Activated naive CD8-positive, alpha-beta T cell treated with anti-CD3 and anti-CD28 coated beads, Interleukin-2, amount 10 ng/mL, durations not matched to agents 7 days and 5 days (primary cell): ENCODE measurements around the gene SLIT3. TPM values are rescaled to one million over a fixed set of nuclear protein-coding genes. Genes with fewer than 3 reads are reported as not detected.
"Not testable (repeated sequence)": the region's sequence is repeated elsewhere in the genome, so short reads cannot be mapped to it uniquely, and the experiment has no call there.

ENCODE experiments used
- ATAC-seq: fragments of 150-1000 bp; cut with Tn5 transposase; one replicate; pipeline ENCODE4 v1.10.0; 2021; ENCODE audit warnings: low read depth, moderate library complexity
- POLR2A ChIA-PET: fragments of 350-600 bp; sonication (Branson Sonifier 250); formaldehyde crosslinking; loops from one replicate; lab custom pipeline; 2021; ENCODE audit warnings: antibody characterized with exemption; lab: Charles Lee
- DNase-seq: peaks from one replicate; pipeline ENCODE4 v3.0.0; 2021
- H3K27ac Mint-ChIP-seq: one replicate; pipeline ENCODE4 v1.8.0; 2022; ENCODE audit warnings: mild to moderate bottlenecking, mixed read lengths
- H3K27me3 Mint-ChIP-seq: one replicate; pipeline ENCODE4 v1.8.0; 2022; ENCODE audit warnings: mild to moderate bottlenecking, moderate library complexity, mixed read lengths
- H3K36me3 Mint-ChIP-seq: one replicate; pipeline ENCODE4 v1.8.0; 2021; ENCODE audit warnings: mild to moderate bottlenecking, mixed read lengths
- H3K4me1 Mint-ChIP-seq: one replicate; pipeline ENCODE4 v1.8.0; 2021; ENCODE audit warnings: mixed read lengths
- H3K4me3 Mint-ChIP-seq: one replicate; pipeline ENCODE4 v1.8.0; 2022; ENCODE audit warnings: mild to moderate bottlenecking, moderate library complexity, mixed read lengths
- H3K9me3 Mint-ChIP-seq: one replicate; pipeline ENCODE4 v1.8.0; 2021; ENCODE audit warnings: mixed read lengths
- total RNA-seq, 2 experiments: library from RNA; stranded (reverse); gene quantifications; one replicate each; pipeline ENCODE4 v1.2.3, GENCODE V29; 2021

The SLIT3 gene
- total RNA-seq, 2 experiments from 2014 or later: not detected

- no peak overlapping the region for H3K27ac Mint-ChIP-seq
- peaks cover 2% of the 10 kb centered on the region for H3K9me3 Mint-ChIP-seq
- POLR2A ChIA-PET: no interaction called here
- ATAC-seq (no peak), DNase-seq (no peak)
- no peaks in the 10 kb centered on the region for H3K4me1 Mint-ChIP-seq
- H3K36me3 Mint-ChIP-seq: no peaks in the 10 kb centered on the region
- H3K27me3 Mint-ChIP-seq: peaks cover 4% of the 10 kb centered on the region
- no peak overlapping the region for H3K4me3 Mint-ChIP-seq
These were observed 655.7 kb downstream of the SLIT3 start for GRCh38 chr5:168645195-168645594.

GRCh38 chr5:168642019-168642418 lies 658.9 kb downstream of the SLIT3 start:
- Mint-ChIP-seq H3K27ac (no peak overlapping the region), H3K4me3 (no peak overlapping the region), H3K36me3 (no peaks in the 10 kb centered on the region), H3K4me1 (no peaks in the 10 kb centered on the region), H3K27me3 (no peaks in the 10 kb centered on the region), H3K9me3 (no peaks in the 10 kb centered on the region)
- POLR2A ChIA-PET: no interaction called here
- no peak for ATAC-seq
- DNase-seq: no peak

GRCh38 chr5:168638846-168639245 lies 662.1 kb downstream of the SLIT3 start:
- not testable (repeated sequence) for H3K9me3 Mint-ChIP-seq, H3K4me3 Mint-ChIP-seq, H3K27ac Mint-ChIP-seq, H3K4me1 Mint-ChIP-seq, H3K36me3 Mint-ChIP-seq, ATAC-seq, H3K27me3 Mint-ChIP-seq, DNase-seq
- POLR2A ChIA-PET: interaction anchor here (0.5 kb wide), 1 partner anchor 42 kb away, joined by 5 read pairs; no protein-coding TSS in a partner anchor

GRCh38 chr5:168637793-168638192 lies 663.1 kb downstream of the SLIT3 start:
- H3K36me3 Mint-ChIP-seq: no peaks in the 10 kb centered on the region
- POLR2A ChIA-PET: no interaction called here
- H3K4me1 Mint-ChIP-seq: no peaks in the 10 kb centered on the region
- H3K4me3 Mint-ChIP-seq: no peak overlapping the region
- DNase-seq (no peak), ATAC-seq (no peak)
- H3K9me3 Mint-ChIP-seq: peaks cover 2% of the 10 kb centered on the region
- no peaks in the 10 kb centered on the region for H3K27me3 Mint-ChIP-seq
- H3K27ac Mint-ChIP-seq: no peak overlapping the region

- no peaks in the 10 kb centered on the region for H3K36me3 Mint-ChIP-seq
These were observed 663.7 kb downstream of the SLIT3 start for GRCh38 chr5:168637281-168637680.

GRCh38 chr5:168630958-168631357 lies 670.0 kb downstream of the SLIT3 start:
- POLR2A ChIA-PET, H3K27ac Mint-ChIP-seq, ATAC-seq, DNase-seq, H3K9me3 Mint-ChIP-seq, H3K27me3 Mint-ChIP-seq, H3K36me3 Mint-ChIP-seq, H3K4me3 Mint-ChIP-seq, H3K4me1 Mint-ChIP-seq: not testable (repeated sequence)

More at GRCh38 chr5:168637281-168637680, 663.7 kb downstream of the SLIT3 start:
- POLR2A ChIA-PET: no interaction called here
- Mint-ChIP-seq H3K4me3 (no peak overlapping the region), H3K27me3 (no peaks in the 10 kb centered on the region), H3K9me3 (peaks cover 2% of the 10 kb centered on the region), H3K27ac (no peak overlapping the region), H3K4me1 (no peaks in the 10 kb centered on the region)
- DNase-seq (no peak), ATAC-seq (no peak)

GRCh38 chr5:168624850-168625364 lies 676.0 kb downstream of the SLIT3 start:
- Mint-ChIP-seq H3K36me3 (no peaks in the 10 kb centered on the region), H3K4me1 (no peaks in the 10 kb centered on the region), H3K9me3 (no peaks in the 10 kb centered on the region), H3K27me3 (peaks cover 3% of the 10 kb centered on the region), H3K27ac (no peak overlapping the region), H3K4me3 (no peak overlapping the region)
- ATAC-seq: no peak
- POLR2A ChIA-PET: no interaction called here
- no peak for DNase-seq

- no peaks in the 10 kb centered on the region for H3K4me1 Mint-ChIP-seq
- no peak overlapping the region for H3K4me3 Mint-ChIP-seq
- no peak overlapping the region for H3K27ac Mint-ChIP-seq
- no peaks in the 10 kb centered on the region for H3K9me3 Mint-ChIP-seq
- no peaks in the 10 kb centered on the region for H3K36me3 Mint-ChIP-seq
- DNase-seq (no peak), ATAC-seq (no peak)
- POLR2A ChIA-PET: no interaction called here
- peaks cover 6% of the 10 kb centered on the region for H3K27me3 Mint-ChIP-seq
These were observed 680.1 kb downstream of the SLIT3 start for GRCh38 chr5:168620807-168621206.

GRCh38 chr5:168614661-168615060 lies 686.3 kb downstream of the SLIT3 start:
- H3K4me3 Mint-ChIP-seq: no peak overlapping the region
- ATAC-seq: no peak
- H3K4me1 Mint-ChIP-seq: peaks cover 8% of the 10 kb centered on the region
- no peak for DNase-seq
- no peak overlapping the region for H3K27ac Mint-ChIP-seq
- H3K27me3 Mint-ChIP-seq: peaks cover 3% of the 10 kb centered on the region
- POLR2A ChIA-PET: no interaction called here
- peaks cover 6% of the 10 kb centered on the region for H3K9me3 Mint-ChIP-seq
- H3K36me3 Mint-ChIP-seq: no peaks in the 10 kb centered on the region

- POLR2A ChIA-PET: no interaction called here
- Mint-ChIP-seq H3K27me3 (peaks cover 3% of the 10 kb centered on the region), H3K4me1 (peaks cover 8% of the 10 kb centered on the region), H3K36me3 (no peaks in the 10 kb centered on the region), H3K9me3 (peaks cover 6% of the 10 kb centered on the region), H3K4me3 (no peak overlapping the region), H3K27ac (no peak overlapping the region)
- ATAC-seq (no peak), DNase-seq (no peak)
These were observed 686.9 kb downstream of the SLIT3 start for GRCh38 chr5:168613996-168614395.

- Mint-ChIP-seq H3K4me3 (no peak overlapping the region), H3K27ac (no peak overlapping the region), H3K9me3 (peaks cover 6% of the 10 kb centered on the region), H3K4me1 (peaks cover 8% of the 10 kb centered on the region), H3K36me3 (no peaks in the 10 kb centered on the region), H3K27me3 (no peaks in the 10 kb centered on the region)
- POLR2A ChIA-PET: no interaction called here
- ATAC-seq (no peak), DNase-seq (no peak)
These were observed 687.5 kb downstream of the SLIT3 start for GRCh38 chr5:168613396-168613795.

- peaks cover 8% of the 10 kb centered on the region for H3K4me1 Mint-ChIP-seq
- POLR2A ChIA-PET: no interaction called here
- H3K4me3 Mint-ChIP-seq: no peak overlapping the region
- no peaks in the 10 kb centered on the region for H3K27me3 Mint-ChIP-seq
- DNase-seq (no peak), ATAC-seq (peak; percentile 82)
- H3K27ac Mint-ChIP-seq: no peak overlapping the region
- H3K36me3 Mint-ChIP-seq: no peaks in the 10 kb centered on the region
- H3K9me3 Mint-ChIP-seq: peaks cover 6% of the 10 kb centered on the region
These were observed 687.9 kb downstream of the SLIT3 start for GRCh38 chr5:168612996-168613395.

GRCh38 chr5:168612123-168612522 lies 688.8 kb downstream of the SLIT3 start:
- no peak overlapping the region for H3K27ac Mint-ChIP-seq

More at GRCh38 chr5:168612123-168612522, 688.8 kb downstream of the SLIT3 start:
- Mint-ChIP-seq H3K4me1 (peaks cover 12% of the 10 kb centered on the region), H3K4me3 (no peak overlapping the region), H3K27me3 (no peaks in the 10 kb centered on the region), H3K36me3 (no peaks in the 10 kb centered on the region), H3K9me3 (peaks cover 6% of the 10 kb centered on the region)
- no peak for DNase-seq
- no peak for ATAC-seq
- POLR2A ChIA-PET: no interaction called here
